Uterus (tissue), 4 donors: ENCODE measurements around the gene CLMN. TPM values are rescaled to one million over a fixed set of nuclear protein-coding genes. Genes with fewer than 3 reads are reported as not detected.

Experiments used
- DNase-seq, 2 donors: peaks; one replicate each; pipeline ENCODE4 v3.0.0-alpha.2; 2019 to 2020
- H3K27ac ChIP-seq, 2 donors: fragments of 200-600 bp; sonication (generic); 1 replicate in 1 of 2; 2 replicates in 1 of 2; pipeline ENCODE4 v1.5.1; 2016 to 2018
- H3K27me3 ChIP-seq, 2 donors: fragments of 200-600 bp; sonication (generic); one replicate each; pipeline ENCODE4 v1.5.1; 2018 to 2019; ENCODE audit warnings: control low read depth in 1 of 2
- H3K36me3 ChIP-seq, 2 donors: fragments of 200-600 bp; sonication (generic); one replicate each; pipeline ENCODE4 v1.5.1; 2019; ENCODE audit warnings: control low read depth in 1 of 2
- H3K4me1 ChIP-seq, 2 donors: fragments of 200-600 bp; sonication (generic); one replicate each; pipeline ENCODE4 v1.5.1; 2018 to 2019; ENCODE audit warnings: control low read depth in 1 of 2
- H3K4me3 ChIP-seq, 2 donors: fragments of 200-600 bp; sonication (generic); 1 replicate in 1 of 2; 2 replicates in 1 of 2; pipeline ENCODE4 v1.5.1; 2018 to 2019; ENCODE audit warnings: mild to moderate bottlenecking in 1 of 2
- H3K9me3 ChIP-seq, 2 donors: fragments of 200-600 bp; sonication (generic); one replicate each; pipeline ENCODE4 v1.5.1; 2019; ENCODE audit warnings: control low read depth in 1 of 2
- POLR2A ChIP-seq, 2 donors: fragments of 450-650 bp; IDR thresholded peaks; one replicate each; pipeline ENCODE4 v1.6.1; 2016; ENCODE audit warnings: antibody characterized with exemption in 2 of 2, mild to moderate bottlenecking in 1 of 2, moderate library complexity in 1 of 2
- intact Hi-C: fragments of 100-400 bp; cut with DNase I; formaldehyde crosslinking; loops from one replicate; pipeline ENCODE4 v1.15.1; 2023; ENCODE audit warnings: low total_unique reads
- total RNA-seq, 4 donors: library from RNA; depleted of rRNA in 3 of 4; stranded (reverse); fragments of >200 nt in 3 of 4; gene quantifications; one replicate each; pipeline versions ENCODE4 v1.1.0 to v1.2.4, GENCODE V29; 2014 to 2023
- TF ChIP-seq, protein P1 (sequence below), 4 experiments: fragments of 200-600 bp in 2 of 4; fragments of 450-650 bp in 2 of 4; sonication (generic) in 2 of 4; IDR thresholded peaks; one replicate each; pipeline ENCODE4 v1.5.1; 2016 to 2019; ENCODE audit warnings: antibody characterized with exemption in 4 of 4, mild to moderate bottlenecking in 2 of 4, moderate library complexity in 1 of 4
- donor health status: DM: yes; HTN: yes; CAD: no.

The CLMN gene
- total RNA-seq, 4 donors from 2014 or later, result 5.0 to 55.0 (median 12.4) TPM

DNA sequence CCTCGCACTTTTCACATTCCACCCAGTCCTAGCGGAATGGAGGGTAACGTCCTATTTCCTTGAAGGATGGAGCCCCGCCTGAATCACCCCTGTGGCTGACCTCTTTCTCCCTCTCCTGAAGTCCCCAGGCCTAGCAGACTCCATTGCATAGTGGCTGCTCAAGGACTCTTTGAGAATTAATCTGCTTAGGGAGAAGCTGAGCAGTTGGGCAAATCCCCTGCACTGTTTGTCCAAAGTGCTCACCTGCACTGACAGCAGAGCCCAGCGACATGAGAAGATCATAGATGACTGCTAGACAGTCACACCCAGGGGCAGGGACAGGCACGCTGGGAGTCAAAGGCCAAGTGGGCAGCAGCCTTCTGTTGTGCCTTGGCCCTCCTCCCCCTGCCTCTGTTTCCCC lies 124.7 kb downstream of the CLMN start:
- no peaks in the 10 kb centered on the region for H3K4me1 ChIP-seq
- H3K27me3 ChIP-seq, result no peaks in the 10 kb centered on the region
- H3K27ac ChIP-seq, result no peak overlapping the region
- no peak overlapping the region for H3K4me3 ChIP-seq
- H3K9me3 ChIP-seq, result no peaks in the 10 kb centered on the region
- no peak for DNase-seq
- TF ChIP-seq POLR2A (IDR thresholded peaks at IDR 0.05), result no peak
- TF ChIP-seq, protein P1, sequence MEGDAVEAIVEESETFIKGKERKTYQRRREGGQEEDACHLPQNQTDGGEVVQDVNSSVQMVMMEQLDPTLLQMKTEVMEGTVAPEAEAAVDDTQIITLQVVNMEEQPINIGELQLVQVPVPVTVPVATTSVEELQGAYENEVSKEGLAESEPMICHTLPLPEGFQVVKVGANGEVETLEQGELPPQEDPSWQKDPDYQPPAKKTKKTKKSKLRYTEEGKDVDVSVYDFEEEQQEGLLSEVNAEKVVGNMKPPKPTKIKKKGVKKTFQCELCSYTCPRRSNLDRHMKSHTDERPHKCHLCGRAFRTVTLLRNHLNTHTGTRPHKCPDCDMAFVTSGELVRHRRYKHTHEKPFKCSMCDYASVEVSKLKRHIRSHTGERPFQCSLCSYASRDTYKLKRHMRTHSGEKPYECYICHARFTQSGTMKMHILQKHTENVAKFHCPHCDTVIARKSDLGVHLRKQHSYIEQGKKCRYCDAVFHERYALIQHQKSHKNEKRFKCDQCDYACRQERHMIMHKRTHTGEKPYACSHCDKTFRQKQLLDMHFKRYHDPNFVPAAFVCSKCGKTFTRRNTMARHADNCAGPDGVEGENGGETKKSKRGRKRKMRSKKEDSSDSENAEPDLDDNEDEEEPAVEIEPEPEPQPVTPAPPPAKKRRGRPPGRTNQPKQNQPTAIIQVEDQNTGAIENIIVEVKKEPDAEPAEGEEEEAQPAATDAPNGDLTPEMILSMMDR (IDR thresholded peaks at IDR 0.05), result no peak
- no peaks in the 10 kb centered on the region for H3K36me3 ChIP-seq
- intact Hi-C loops, result no loop called here

DNA sequence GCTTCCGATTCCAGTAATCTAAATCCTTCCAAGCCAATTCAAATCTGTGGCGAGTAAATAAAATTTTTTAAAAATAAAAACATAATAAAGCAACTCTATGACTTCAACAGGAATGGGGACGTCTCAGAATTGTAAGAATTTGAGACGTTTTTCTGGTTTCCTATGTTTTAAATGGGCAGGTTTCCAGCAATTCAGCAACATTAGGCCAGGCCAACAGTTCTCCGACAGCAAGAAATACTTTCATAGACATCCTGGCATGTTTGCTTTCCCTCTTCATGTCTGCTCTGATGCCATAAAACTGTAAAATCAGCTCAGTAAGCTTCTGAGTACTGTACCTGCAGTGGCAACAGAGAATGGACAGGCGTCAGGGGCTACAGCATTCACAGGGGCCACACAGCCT lies 126.6 kb downstream of the CLMN start:
- H3K36me3 ChIP-seq, result no peaks in the 10 kb centered on the region
- no peaks in the 10 kb centered on the region for H3K27me3 ChIP-seq
- no peaks in the 10 kb centered on the region for H3K9me3 ChIP-seq
- intact Hi-C loops, result no loop called here
- H3K4me3 ChIP-seq, result no peak overlapping the region
- TF ChIP-seq, protein P1 (IDR thresholded peaks at IDR 0.05), result no peak
- no peak for TF ChIP-seq POLR2A (IDR thresholded peaks at IDR 0.05)
- H3K27ac ChIP-seq, result no peak overlapping the region
- no peaks in the 10 kb centered on the region for H3K4me1 ChIP-seq
- DNase-seq, result no peak

DNA sequence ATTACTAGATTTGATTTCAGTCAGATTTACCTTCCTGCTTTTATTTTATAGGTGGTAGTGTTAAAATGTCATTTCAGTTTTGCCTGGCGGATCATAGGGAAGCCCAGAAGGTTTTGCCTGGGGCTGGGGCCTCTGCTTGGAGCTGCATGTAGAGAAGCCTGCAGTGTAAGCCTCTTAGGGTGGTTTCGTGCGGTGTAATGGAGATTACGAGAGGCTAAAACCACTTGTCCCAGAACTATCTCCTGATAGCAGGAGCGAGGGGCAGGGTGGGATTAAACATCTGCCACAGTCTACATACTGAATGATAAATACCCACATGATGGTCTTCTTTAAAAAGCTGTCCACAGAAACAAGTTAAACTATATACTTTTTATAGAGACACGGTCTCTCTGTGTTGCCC lies 127.4 kb downstream of the CLMN start:
- no peaks in the 10 kb centered on the region for H3K36me3 ChIP-seq
- no peaks in the 10 kb centered on the region for H3K27me3 ChIP-seq
- no peaks in the 10 kb centered on the region for H3K9me3 ChIP-seq
- no peak overlapping the region for H3K4me3 ChIP-seq
- TF ChIP-seq, protein P1 (IDR thresholded peaks at IDR 0.05), result no peak
- TF ChIP-seq POLR2A (IDR thresholded peaks at IDR 0.05), result no peak
- H3K27ac ChIP-seq, result no peak overlapping the region
- intact Hi-C loops, result no loop called here
- DNase-seq, result no peak
- H3K4me1 ChIP-seq, result no peaks in the 10 kb centered on the region

DNA sequence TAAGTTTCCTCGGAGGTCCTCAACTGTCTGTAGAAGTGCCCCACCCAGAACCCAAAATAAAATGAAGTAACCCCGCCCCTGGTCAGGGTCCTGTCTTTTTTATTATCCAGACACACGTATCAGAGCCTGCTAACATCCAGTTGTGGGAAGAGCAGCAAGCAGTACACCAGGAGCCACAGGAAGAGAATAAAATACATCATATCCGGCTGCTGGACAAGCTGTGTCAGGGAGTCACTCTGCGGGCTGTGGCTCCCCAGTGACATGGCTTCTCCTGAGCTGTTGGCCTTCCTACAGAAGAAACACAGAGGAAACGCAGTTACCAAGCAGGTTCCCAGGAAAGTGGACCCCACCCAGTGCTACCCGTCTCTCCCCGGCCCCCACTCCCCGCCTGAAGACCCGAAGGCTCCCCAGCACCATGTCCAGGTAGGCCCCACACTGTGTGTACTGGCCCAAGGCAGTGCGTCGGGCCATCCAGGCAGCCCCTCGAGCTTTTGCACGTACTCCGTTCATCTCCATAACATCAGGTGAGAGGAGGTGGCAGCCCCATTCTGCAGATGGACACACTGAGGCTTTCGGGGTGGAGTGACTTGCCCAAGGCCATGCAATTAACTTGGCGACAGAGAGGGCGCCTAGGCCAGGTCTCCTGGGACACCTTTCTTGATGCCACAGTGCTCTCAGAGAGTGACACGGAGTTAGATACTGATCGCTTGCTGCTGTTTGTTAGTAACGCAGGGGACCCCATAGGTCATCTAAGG lies 128.1 kb downstream of the CLMN start:
- Histone ChIP-seq H3K27me3 (no peaks in the 10 kb centered on the region), H3K4me3 (no peak overlapping the region), H3K27ac (no peak overlapping the region), H3K36me3 (no peaks in the 10 kb centered on the region), H3K4me1 (no peaks in the 10 kb centered on the region), H3K9me3 (no peaks in the 10 kb centered on the region)
- intact Hi-C loops, result no loop called here
- no peak for DNase-seq
- TF ChIP-seq, protein P1 (IDR thresholded peaks at IDR 0.05), result no peak
- no peak for TF ChIP-seq POLR2A (IDR thresholded peaks at IDR 0.05)

DNA sequence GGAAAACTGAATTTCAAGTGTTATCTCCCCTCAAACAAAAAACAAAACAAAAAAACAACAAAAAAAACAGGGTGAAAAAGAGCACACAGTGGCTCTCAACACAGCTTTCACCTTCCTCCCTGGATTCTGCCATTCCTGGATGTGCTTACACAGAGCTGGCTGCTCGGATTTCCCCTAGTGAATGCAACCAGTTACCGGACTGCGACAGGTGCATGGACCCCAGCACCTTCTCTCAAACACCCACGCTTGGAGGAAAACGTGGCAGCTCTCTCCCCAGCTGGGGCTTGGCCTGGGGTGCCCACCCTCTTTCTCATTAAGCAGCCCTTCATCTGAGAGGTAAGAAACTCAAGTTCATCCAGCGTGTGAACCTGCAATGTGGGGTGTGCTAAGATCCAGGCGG lies 128.9 kb downstream of the CLMN start:
- H3K4me1 ChIP-seq, result no peaks in the 10 kb centered on the region
- H3K4me3 ChIP-seq, result no peak overlapping the region
- intact Hi-C loops, result no loop called here
- DNase-seq, result no peak
- no peaks in the 10 kb centered on the region for H3K36me3 ChIP-seq
- H3K9me3 ChIP-seq, result no peaks in the 10 kb centered on the region
- TF ChIP-seq, protein P1 (IDR thresholded peaks at IDR 0.05), result no peak
- TF ChIP-seq POLR2A (IDR thresholded peaks at IDR 0.05), result no peak
- H3K27ac ChIP-seq, result no peak overlapping the region
- H3K27me3 ChIP-seq, result no peaks in the 10 kb centered on the region
